SH-SY5Y (cell line): ENCODE data around the gene KCNQ4.

ENCODE experiments used
- GATA2 ChIP-seq: IDR thresholded peaks from 2 replicates; pipeline ENCODE4 v1.6.1; 2011; ENCODE audit warnings: mild to moderate bottlenecking, low read depth, low read length
- GATA3 ChIP-seq: IDR thresholded peaks from 2 replicates; pipeline ENCODE4 v1.6.1; 2011; ENCODE audit warnings: low read depth, mild to moderate bottlenecking, low read length, moderate library complexity

DNA sequence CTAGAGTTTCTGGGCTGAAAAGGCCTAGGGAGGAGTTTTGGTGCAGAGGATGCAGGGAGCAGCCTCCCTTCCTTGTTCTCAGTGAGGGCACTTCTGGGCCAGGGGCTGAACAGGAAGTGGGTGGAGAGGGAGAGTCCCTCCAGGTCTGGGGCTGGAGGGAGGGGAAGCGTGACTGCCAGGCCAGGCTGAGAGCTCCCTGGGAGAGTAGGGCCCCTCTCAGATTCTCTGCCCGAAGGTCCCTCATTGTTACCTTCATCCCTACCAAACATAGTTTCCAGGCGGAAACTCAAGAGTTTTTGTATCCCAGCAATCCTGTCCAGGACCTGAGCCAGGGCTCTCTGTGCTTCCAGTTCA, 41.8 kb downstream of the KCNQ4 start:
- TF ChIP-seq GATA2 (no peak), GATA3 (no peak)
